Central memory CD8-positive, alpha-beta T cell (primary cell): Measurements from ENCODE around the gene KRTAP5-7.
"Not testable (repeated sequence)": the region's sequence is repeated elsewhere in the genome, so short reads cannot be mapped to it uniquely, and the experiment has no call there.

ENCODE experiments used
- ATAC-seq: fragments of 150-1000 bp; cut with Tn5 transposase; replicated peaks from 2 replicates; pipeline ENCODE4 v1.10.0; 2022; ENCODE audit warnings: mild to moderate bottlenecking, moderate FRiP score, moderate number of reproducible peaks; ENCODE audit not compliant: poor library complexity, severe bottlenecking; ENCODE audit errors: extremely low read depth
- DNase-seq, 2 donors: peaks; one replicate each; pipeline ENCODE4 v3.0.0; 2021; ENCODE audit warnings: low spot score in 2 of 2
- H3K27ac Mint-ChIP-seq: one replicate; pipeline ENCODE4 v1.8.0; 2022; ENCODE audit warnings: low read depth, mild to moderate bottlenecking, moderate library complexity, mixed read lengths
- H3K27me3 Mint-ChIP-seq: one replicate; pipeline ENCODE4 v1.8.0; 2022; ENCODE audit warnings: mixed read lengths
- H3K36me3 Mint-ChIP-seq: one replicate; pipeline ENCODE4 v1.8.0; 2022; ENCODE audit warnings: mild to moderate bottlenecking, moderate library complexity, mixed read lengths; ENCODE audit not compliant: insufficient read depth
- H3K4me1 Mint-ChIP-seq: one replicate; pipeline ENCODE4 v1.8.0; 2022; ENCODE audit warnings: mixed read lengths
- H3K4me3 Mint-ChIP-seq: one replicate; pipeline ENCODE4 v1.8.0; 2022; ENCODE audit warnings: mild to moderate bottlenecking, moderate library complexity, mixed read lengths
- H3K9me3 Mint-ChIP-seq: one replicate; pipeline ENCODE4 v1.8.0; 2022; ENCODE audit warnings: mixed read lengths

The KRTAP5-7 gene

GRCh38 chr11:71527576-71528210 is 626 bp downstream of the KRTAP5-7 start:
- H3K27me3 Mint-ChIP-seq, result peaks cover 27% of the 10 kb centered on the region
- ATAC-seq (no peak), DNase-seq (no peak)
- H3K4me1 Mint-ChIP-seq, result no peaks in the 10 kb centered on the region
- H3K4me3 Mint-ChIP-seq, result no peak overlapping the region
- H3K9me3 Mint-ChIP-seq, result no peaks in the 10 kb centered on the region
- no peaks in the 10 kb centered on the region for H3K36me3 Mint-ChIP-seq
- no peak overlapping the region for H3K27ac Mint-ChIP-seq

- Mint-ChIP-seq H3K36me3 (no peaks in the 10 kb centered on the region), H3K27ac (no peak overlapping the region), H3K4me3 (no peak overlapping the region), H3K9me3 (no peaks in the 10 kb centered on the region), H3K4me1 (no peaks in the 10 kb centered on the region), H3K27me3 (peaks cover 28% of the 10 kb centered on the region)
- DNase-seq (no peak), ATAC-seq (no peak)
These were observed 3.5 kb downstream of the KRTAP5-7 start for GRCh38 chr11:71530602-71531001.

GRCh38 chr11:71532036-71532610 is 5.1 kb downstream of the KRTAP5-7 start:
- Mint-ChIP-seq H3K4me3 (no peak overlapping the region), H3K27me3 (peaks cover 32% of the 10 kb centered on the region), H3K27ac (no peak overlapping the region), H3K36me3 (no peaks in the 10 kb centered on the region), H3K9me3 (no peaks in the 10 kb centered on the region), H3K4me1 (no peaks in the 10 kb centered on the region)
- DNase-seq, result no peak
- ATAC-seq, result no peak

GRCh38 chr11:71534711-71535608 is 7.9 kb downstream of the KRTAP5-7 start:
- H3K4me1 Mint-ChIP-seq, H3K9me3 Mint-ChIP-seq, ATAC-seq, H3K4me3 Mint-ChIP-seq, DNase-seq, H3K27ac Mint-ChIP-seq, H3K36me3 Mint-ChIP-seq: not testable (repeated sequence)
- H3K27me3 Mint-ChIP-seq, result peaks cover 36% of the 10 kb centered on the region

- peaks cover 42% of the 10 kb centered on the region for H3K27me3 Mint-ChIP-seq
- no peak for ATAC-seq
These were observed 8.8 kb downstream of the KRTAP5-7 start for GRCh38 chr11:71535825-71536224.

GRCh38 chr11:71537537-71537936 is 10.5 kb downstream of the KRTAP5-7 start:
- no peak overlapping the region for H3K4me3 Mint-ChIP-seq
- H3K36me3 Mint-ChIP-seq, result no peaks in the 10 kb centered on the region
- no peak for DNase-seq
- H3K9me3 Mint-ChIP-seq, result peaks cover 11% of the 10 kb centered on the region
- ATAC-seq, result no peak
- no peak overlapping the region for H3K27ac Mint-ChIP-seq
- H3K27me3 Mint-ChIP-seq, result peaks cover 60% of the 10 kb centered on the region
- H3K4me1 Mint-ChIP-seq, result no peaks in the 10 kb centered on the region

More at GRCh38 chr11:71535825-71536224, 8.8 kb downstream of the KRTAP5-7 start:
- Mint-ChIP-seq H3K36me3 (no peaks in the 10 kb centered on the region), H3K4me1 (no peaks in the 10 kb centered on the region), H3K27ac (no peak overlapping the region), H3K9me3 (peaks cover 4% of the 10 kb centered on the region), H3K4me3 (no peak overlapping the region)
- no peak for DNase-seq

- peaks cover 65% of the 10 kb centered on the region for H3K27me3 Mint-ChIP-seq
- not testable (repeated sequence) for H3K27ac Mint-ChIP-seq, H3K36me3 Mint-ChIP-seq, ATAC-seq, DNase-seq, H3K4me1 Mint-ChIP-seq, H3K4me3 Mint-ChIP-seq
- H3K9me3 Mint-ChIP-seq, result peaks cover 11% of the 10 kb centered on the region
These were observed 11.1 kb downstream of the KRTAP5-7 start, which contains the start of gene KRTAP5-8 for GRCh38 chr11:71537977-71538665. KRTAP5-8 (plus strand) TSS chr11:71538025; CDS start chr11:71538056, 31 bp downstream.

- ATAC-seq (no peak), DNase-seq (no peak)
- Mint-ChIP-seq H3K27me3 (peaks cover 68% of the 10 kb centered on the region), H3K27ac (no peak overlapping the region), H3K9me3 (peaks cover 11% of the 10 kb centered on the region), H3K36me3 (peaks cover 2% of the 10 kb centered on the region), H3K4me1 (peaks cover 7% of the 10 kb centered on the region), H3K4me3 (no peak overlapping the region)
These were observed 11.6 kb downstream of the KRTAP5-7 start for GRCh38 chr11:71538666-71538990.

- peaks cover 2% of the 10 kb centered on the region for H3K36me3 Mint-ChIP-seq
- peaks cover 68% of the 10 kb centered on the region for H3K27me3 Mint-ChIP-seq
- peaks cover 11% of the 10 kb centered on the region for H3K4me1 Mint-ChIP-seq
- H3K4me3 Mint-ChIP-seq, result no peak overlapping the region
- H3K27ac Mint-ChIP-seq, result no peak overlapping the region
- ATAC-seq (no peak), DNase-seq (no peak)
- H3K9me3 Mint-ChIP-seq, result peaks cover 11% of the 10 kb centered on the region
These were observed 11.9 kb downstream of the KRTAP5-7 start for GRCh38 chr11:71539017-71539416.

- Mint-ChIP-seq H3K27me3 (peaks cover 72% of the 10 kb centered on the region), H3K4me1 (peaks cover 15% of the 10 kb centered on the region), H3K9me3 (peaks cover 11% of the 10 kb centered on the region)
- H3K4me3 Mint-ChIP-seq, H3K36me3 Mint-ChIP-seq, DNase-seq, H3K27ac Mint-ChIP-seq, ATAC-seq: not testable (repeated sequence)
These were observed 12.9 kb downstream of the KRTAP5-7 start for GRCh38 chr11:71539971-71540370.

- DNase-seq, H3K4me3 Mint-ChIP-seq, ATAC-seq, H3K36me3 Mint-ChIP-seq, H3K27ac Mint-ChIP-seq: not testable (repeated sequence)
- peaks cover 15% of the 10 kb centered on the region for H3K4me1 Mint-ChIP-seq
- H3K9me3 Mint-ChIP-seq, result peaks cover 11% of the 10 kb centered on the region
- H3K27me3 Mint-ChIP-seq, result peaks cover 77% of the 10 kb centered on the region
These were observed 13.6 kb downstream of the KRTAP5-7 start for GRCh38 chr11:71540521-71541304.

- peaks cover 74% of the 10 kb centered on the region for H3K27me3 Mint-ChIP-seq
- no peak overlapping the region for H3K27ac Mint-ChIP-seq
- H3K4me1 Mint-ChIP-seq, result peaks cover 15% of the 10 kb centered on the region
These were observed 15.3 kb downstream of the KRTAP5-7 start for GRCh38 chr11:71542382-71542781.

More at GRCh38 chr11:71542382-71542781, 15.3 kb downstream of the KRTAP5-7 start:
- H3K9me3 Mint-ChIP-seq, result peaks cover 11% of the 10 kb centered on the region
- no peak overlapping the region for H3K4me3 Mint-ChIP-seq
- no peak for ATAC-seq
- peaks cover 2% of the 10 kb centered on the region for H3K36me3 Mint-ChIP-seq
- DNase-seq, result no peak
